Omental fat pad (tissue), 4 donors: Measurements from ENCODE around the gene SERPINH1. TPM values are rescaled to one million over a fixed set of nuclear protein-coding genes. Genes with fewer than 3 reads are reported as not detected.

Source experiments
- ATAC-seq: fragments of 150-250 bp; one replicate; pipeline ENCODE4 v1.9.1; 2016; ENCODE audit warnings: mild to moderate bottlenecking, moderate library complexity; ENCODE audit not compliant: low FRiP score
- DNase-seq: peaks from one replicate; pipeline ENCODE4 v3.0.0-alpha.2; 2019; ENCODE audit warnings: low spot score
- total RNA-seq, 4 donors: library from RNA; depleted of rRNA; stranded (reverse); fragments of >200 nt; gene quantifications; one replicate each; pipeline ENCODE4 v1.1.0, GENCODE V29; 2016
- TF ChIP-seq, protein P1 (sequence below), 3 donors: fragments of 450-650 bp; IDR thresholded peaks; one replicate each; pipeline ENCODE4 v1.5.1; 2016 to 2017; ENCODE audit warnings: antibody characterized with exemption in 3 of 3, mild to moderate bottlenecking in 3 of 3, moderate library complexity in 2 of 3

Gene SERPINH1
- total RNA-seq: 100 to 1,000 TPM; 307 to 804 (median 482) TPM

DNA sequence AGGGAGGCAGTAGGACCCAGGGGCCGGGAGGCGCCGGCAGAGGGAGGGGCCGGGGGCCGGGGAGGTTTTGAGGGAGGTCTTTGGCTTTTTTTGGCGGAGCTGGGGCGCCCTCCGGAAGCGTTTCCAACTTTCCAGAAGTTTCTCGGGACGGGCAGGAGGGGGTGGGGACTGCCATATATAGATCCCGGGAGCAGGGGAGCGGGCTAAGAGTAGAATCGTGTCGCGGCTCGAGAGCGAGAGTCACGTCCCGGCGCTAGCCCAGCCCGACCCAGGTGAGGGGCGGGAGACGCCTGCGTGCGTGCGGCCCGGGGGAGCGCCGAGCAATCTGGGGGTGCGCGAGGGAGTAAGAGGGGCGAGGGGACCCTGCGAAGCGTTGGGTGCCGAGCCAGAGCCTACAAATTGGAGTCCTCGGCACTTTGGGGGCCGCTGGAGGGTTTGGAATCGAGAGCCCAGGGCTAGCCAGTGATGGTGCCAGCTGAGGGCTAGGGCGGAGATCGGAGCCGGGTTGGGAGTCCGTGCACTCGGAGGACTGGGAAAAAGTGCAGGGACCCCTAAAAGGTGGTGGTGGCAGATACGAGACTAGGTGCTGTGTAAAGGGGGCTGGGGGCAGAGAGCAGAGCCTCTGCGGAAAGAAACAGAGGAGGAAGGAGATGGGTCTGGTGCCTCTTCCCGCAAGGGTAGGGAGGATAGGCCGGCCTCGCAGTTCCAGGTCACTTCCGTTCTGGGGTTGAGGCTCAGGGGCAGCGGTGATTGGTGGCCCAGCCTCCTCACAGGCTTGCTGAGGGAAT, at the start of gene SERPINH1:
Gene SERPINH1, plus strand, starts transcription at position 206 of the 788 bp plus-strand sequence. CDS start 4,097 bp downstream, outside the sequence.
- ATAC-seq: peak; percentile 38
- TF ChIP-seq, protein P1, sequence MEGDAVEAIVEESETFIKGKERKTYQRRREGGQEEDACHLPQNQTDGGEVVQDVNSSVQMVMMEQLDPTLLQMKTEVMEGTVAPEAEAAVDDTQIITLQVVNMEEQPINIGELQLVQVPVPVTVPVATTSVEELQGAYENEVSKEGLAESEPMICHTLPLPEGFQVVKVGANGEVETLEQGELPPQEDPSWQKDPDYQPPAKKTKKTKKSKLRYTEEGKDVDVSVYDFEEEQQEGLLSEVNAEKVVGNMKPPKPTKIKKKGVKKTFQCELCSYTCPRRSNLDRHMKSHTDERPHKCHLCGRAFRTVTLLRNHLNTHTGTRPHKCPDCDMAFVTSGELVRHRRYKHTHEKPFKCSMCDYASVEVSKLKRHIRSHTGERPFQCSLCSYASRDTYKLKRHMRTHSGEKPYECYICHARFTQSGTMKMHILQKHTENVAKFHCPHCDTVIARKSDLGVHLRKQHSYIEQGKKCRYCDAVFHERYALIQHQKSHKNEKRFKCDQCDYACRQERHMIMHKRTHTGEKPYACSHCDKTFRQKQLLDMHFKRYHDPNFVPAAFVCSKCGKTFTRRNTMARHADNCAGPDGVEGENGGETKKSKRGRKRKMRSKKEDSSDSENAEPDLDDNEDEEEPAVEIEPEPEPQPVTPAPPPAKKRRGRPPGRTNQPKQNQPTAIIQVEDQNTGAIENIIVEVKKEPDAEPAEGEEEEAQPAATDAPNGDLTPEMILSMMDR (IDR thresholded peaks at IDR 0.05): no peak
- DNase-seq: no peak

DNA sequence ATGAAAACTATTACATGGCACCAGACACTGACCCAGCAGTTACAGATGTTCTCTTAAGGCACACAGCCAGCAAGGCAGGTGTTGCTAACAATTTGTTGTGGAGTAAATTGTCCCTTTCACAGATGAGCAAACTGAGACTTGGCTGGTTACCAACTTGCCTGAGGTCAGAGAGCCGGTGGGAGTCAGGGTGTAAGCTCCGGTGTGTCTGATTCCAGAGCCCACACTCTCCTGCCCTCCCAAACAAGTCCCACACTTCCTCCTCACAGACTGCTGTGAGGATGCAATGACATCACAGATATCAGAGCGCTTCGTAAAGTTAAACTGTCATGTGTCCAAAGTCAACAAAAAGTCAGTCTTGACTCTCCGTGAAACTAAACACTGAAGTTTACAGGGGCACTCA, 48.8 kb upstream of the SERPINH1 start:
- ATAC-seq (no peak), DNase-seq (no peak)
- TF ChIP-seq, protein P1 (IDR thresholded peaks at IDR 0.05): no peak

- DNase-seq (no peak), ATAC-seq (no peak)
- TF ChIP-seq, protein P1 (IDR thresholded peaks at IDR 0.05): no peak
These were observed 47.5 kb upstream of the SERPINH1 start for GRCh38 chr11:75514596-75514995.

- ATAC-seq: no peak
- no peak for DNase-seq
- TF ChIP-seq, protein P1 (IDR thresholded peaks at IDR 0.05): no peak
These were observed 45.9 kb upstream of the SERPINH1 start for GRCh38 chr11:75516140-75516539.

DNA sequence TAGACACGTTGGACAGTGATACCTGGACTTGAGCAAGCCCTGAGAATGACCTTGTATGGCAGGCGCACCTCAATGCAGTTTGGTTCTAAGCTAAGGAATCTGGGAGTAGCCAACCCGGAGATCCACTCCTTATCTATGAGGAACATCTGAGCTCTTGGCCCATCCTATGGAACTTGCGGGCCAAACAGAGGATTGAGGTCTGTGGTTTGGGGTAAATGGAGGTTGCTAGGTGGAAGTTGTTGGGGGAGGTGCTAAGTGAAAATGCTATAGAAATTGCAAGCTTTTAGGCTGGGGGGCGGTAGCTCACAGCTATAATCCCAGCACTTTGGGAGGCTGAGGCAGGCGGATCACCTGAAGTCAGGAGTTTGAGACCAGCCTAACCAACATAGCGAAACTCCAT, 45.2 kb upstream of the SERPINH1 start:
- TF ChIP-seq, protein P1 (IDR thresholded peaks at IDR 0.05): no peak
- ATAC-seq: no peak

GRCh38 chr11:75518204-75518549, 43.9 kb upstream of the SERPINH1 start:
- DNase-seq (no peak), ATAC-seq (no peak)
- TF ChIP-seq, protein P1 (IDR thresholded peaks at IDR 0.05): no peak

More for the DNA sequence above, 45.2 kb upstream of the SERPINH1 start:
- DNase-seq: no peak
